ENCODE data around the gene DHTKD1.
"Not testable (repeated sequence)": the region's sequence is repeated elsewhere in the genome, so short reads cannot be mapped to it uniquely, and the experiment has no call there.

DHTKD1 gene

GRCh38 chr10:12154516-12154915, 85.8 kb downstream of the DHTKD1 start:
- no peak for ATAC-seq

GRCh38 chr10:12156367-12157123, 87.8 kb downstream of the DHTKD1 start:
- ATAC-seq = no peak

GRCh38 chr10:12158111-12158510, 89.4 kb downstream of the DHTKD1 start:
- no peak for ATAC-seq

- ATAC-seq = peak in 1 of 2 donors; percentile 17
Measured at GRCh38 chr10:12160664-12161063, 91.9 kb downstream of the DHTKD1 start.

GRCh38 chr10:12162927-12163326, 94.2 kb downstream of the DHTKD1 start:
- no peak for ATAC-seq

GRCh38 chr10:12164085-12164484, 95.3 kb downstream of the DHTKD1 start:
- ATAC-seq = no peak

- no peak for ATAC-seq
Measured at GRCh38 chr10:12165036-12165435, 96.3 kb downstream of the DHTKD1 start.

GRCh38 chr10:12165999-12166775, 97.4 kb downstream of the DHTKD1 start:
- ATAC-seq = no peak

- ATAC-seq = not testable (repeated sequence)
Measured at GRCh38 chr10:12171512-12171911, 102.8 kb downstream of the DHTKD1 start.

All from activated CD4-positive, CD25-positive, alpha-beta regulatory T cell treated with anti-CD3 and anti-CD28 coated beads, Interleukin-2, amount 50 U/mL, for 24 hours (primary cell).